Activated CD8-positive, alpha-beta T cell treated with anti-CD3 and anti-CD28 coated beads for 36 hours (primary cell): ENCODE data around the gene KATNB1. TPM values are rescaled to one million over a fixed set of nuclear protein-coding genes. Genes with fewer than 3 reads are reported as not detected.

Experiments used
- ATAC-seq: fragments of 200-7000 bp; cut with Tn5 transposase; one replicate; pipeline ENCODE4 v1.10.0; 2021; ENCODE audit warnings: mild to moderate bottlenecking, moderate library complexity
- CTCF ChIA-PET: fragments of 350-600 bp; sonication (Branson Sonifier 250); formaldehyde crosslinking; loops from one replicate; lab custom pipeline; 2021; ENCODE audit warnings: antibody characterized with exemption; lab: Charles Lee
- POLR2A ChIA-PET: fragments of 350-600 bp; sonication (Branson Sonifier 250); formaldehyde crosslinking; loops from one replicate; lab custom pipeline; 2021; ENCODE audit warnings: antibody characterized with exemption; lab: Charles Lee
- DNase-seq: peaks from one replicate; pipeline ENCODE4 v3.0.0-alpha.2; 2020
- H3K27ac Mint-ChIP-seq: one replicate; pipeline ENCODE4 v1.8.0; 2021; ENCODE audit warnings: mild to moderate bottlenecking, mixed read lengths
- H3K27me3 Mint-ChIP-seq: one replicate; pipeline ENCODE4 v1.8.0; 2021; ENCODE audit warnings: mixed read lengths
- H3K36me3 Mint-ChIP-seq: one replicate; pipeline ENCODE4 v1.8.0; 2021; ENCODE audit warnings: low read depth, mixed read lengths
- H3K4me1 Mint-ChIP-seq: one replicate; pipeline ENCODE4 v1.8.0; 2021; ENCODE audit warnings: low read depth, mixed read lengths
- H3K4me3 Mint-ChIP-seq: one replicate; pipeline ENCODE4 v1.8.0; 2021; ENCODE audit warnings: mild to moderate bottlenecking, moderate library complexity, mixed read lengths
- H3K9me3 Mint-ChIP-seq: one replicate; pipeline ENCODE4 v1.8.0; 2021; ENCODE audit warnings: mixed read lengths
- intact Hi-C: fragments of 100-400 bp; cut with micrococcal nuclease; formaldehyde crosslinking; loops from one replicate; pipeline ENCODE4 v1.10.0; 2022
- total RNA-seq, 2 experiments: library from RNA; stranded (reverse); gene quantifications; one replicate each; pipeline ENCODE4 v1.2.3, GENCODE V29; 2021
- TF ChIP-seq, protein P1 (sequence below): fragments of 200-600 bp; IDR thresholded peaks from one replicate; pipeline ENCODE4 v1.8.0; 2022; ENCODE audit warnings: antibody characterized with exemption, mild to moderate bottlenecking

The KATNB1 gene
- total RNA-seq, 2 experiments from 2014 or later: 35.1 to 39.6 TPM

DNA sequence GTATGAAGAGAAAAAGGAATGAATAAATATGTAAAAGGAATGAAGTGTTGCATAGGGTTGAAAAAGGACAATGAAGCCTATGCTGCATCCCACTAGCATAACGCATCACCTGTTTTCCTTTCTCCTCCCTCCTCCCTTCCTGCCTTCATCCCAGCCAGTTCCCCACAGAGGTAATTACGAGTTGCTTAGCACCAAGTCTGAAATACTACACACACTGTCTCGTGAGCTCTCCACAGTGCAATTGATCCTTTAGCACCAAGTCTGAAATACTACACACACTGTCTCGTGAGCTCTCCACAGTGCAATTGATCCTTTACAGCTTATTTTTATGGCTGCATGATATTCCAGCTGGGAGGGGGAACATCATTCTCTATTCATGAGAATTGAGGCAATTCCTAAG, 42.0 kb upstream of the KATNB1 start:
- DNase-seq: no peak
- H3K27ac Mint-ChIP-seq: no peak overlapping the region
- intact Hi-C loops: no loop called here
- peaks cover 29% of the 10 kb centered on the region for H3K4me1 Mint-ChIP-seq
- no peaks in the 10 kb centered on the region for H3K27me3 Mint-ChIP-seq
- CTCF ChIA-PET: no interaction called here
- POLR2A ChIA-PET: no interaction called here
- no peaks in the 10 kb centered on the region for H3K36me3 Mint-ChIP-seq
- no peaks in the 10 kb centered on the region for H3K9me3 Mint-ChIP-seq
- TF ChIP-seq, protein P1, sequence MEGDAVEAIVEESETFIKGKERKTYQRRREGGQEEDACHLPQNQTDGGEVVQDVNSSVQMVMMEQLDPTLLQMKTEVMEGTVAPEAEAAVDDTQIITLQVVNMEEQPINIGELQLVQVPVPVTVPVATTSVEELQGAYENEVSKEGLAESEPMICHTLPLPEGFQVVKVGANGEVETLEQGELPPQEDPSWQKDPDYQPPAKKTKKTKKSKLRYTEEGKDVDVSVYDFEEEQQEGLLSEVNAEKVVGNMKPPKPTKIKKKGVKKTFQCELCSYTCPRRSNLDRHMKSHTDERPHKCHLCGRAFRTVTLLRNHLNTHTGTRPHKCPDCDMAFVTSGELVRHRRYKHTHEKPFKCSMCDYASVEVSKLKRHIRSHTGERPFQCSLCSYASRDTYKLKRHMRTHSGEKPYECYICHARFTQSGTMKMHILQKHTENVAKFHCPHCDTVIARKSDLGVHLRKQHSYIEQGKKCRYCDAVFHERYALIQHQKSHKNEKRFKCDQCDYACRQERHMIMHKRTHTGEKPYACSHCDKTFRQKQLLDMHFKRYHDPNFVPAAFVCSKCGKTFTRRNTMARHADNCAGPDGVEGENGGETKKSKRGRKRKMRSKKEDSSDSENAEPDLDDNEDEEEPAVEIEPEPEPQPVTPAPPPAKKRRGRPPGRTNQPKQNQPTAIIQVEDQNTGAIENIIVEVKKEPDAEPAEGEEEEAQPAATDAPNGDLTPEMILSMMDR: no peak
- ATAC-seq: no peak
- H3K4me3 Mint-ChIP-seq: no peak overlapping the region

DNA sequence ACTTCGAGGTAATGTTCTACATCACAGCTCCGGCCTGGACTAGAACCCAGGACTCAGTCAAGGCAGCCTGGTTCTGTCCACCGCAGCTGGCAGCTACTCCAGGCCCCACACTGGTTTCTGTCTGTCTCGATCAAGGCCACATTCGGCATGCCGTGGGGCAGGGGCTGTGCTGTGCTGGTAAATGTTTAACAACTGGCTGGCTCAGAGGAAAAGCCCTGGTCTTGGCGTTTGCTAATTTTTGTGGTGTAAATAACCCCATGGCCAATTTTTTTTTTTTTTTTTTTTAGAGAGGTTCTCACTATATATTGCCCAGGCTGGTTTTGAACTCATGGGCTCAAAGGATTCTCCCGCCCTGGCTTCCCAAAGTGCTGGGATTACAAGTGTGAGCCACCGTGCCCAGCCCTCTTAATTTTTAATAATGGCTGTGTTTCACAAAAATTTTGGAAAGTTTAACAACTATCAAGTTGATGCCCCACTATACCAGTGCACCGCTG, 41.3 kb upstream of the KATNB1 start:
- TF ChIP-seq, protein P1: no peak
- Mint-ChIP-seq H3K27me3 (no peaks in the 10 kb centered on the region), H3K4me3 (no peak overlapping the region), H3K9me3 (no peaks in the 10 kb centered on the region), H3K36me3 (no peaks in the 10 kb centered on the region), H3K4me1 (peaks cover 24% of the 10 kb centered on the region), H3K27ac (no peak overlapping the region)
- CTCF ChIA-PET: no interaction called here
- ATAC-seq: no peak
- no peak for DNase-seq
- intact Hi-C loops: no loop called here
- POLR2A ChIA-PET: interaction anchor here (0.9 kb wide), 1 partner anchor 206 kb away, joined by 3 read pairs; no protein-coding TSS in a partner anchor

DNA sequence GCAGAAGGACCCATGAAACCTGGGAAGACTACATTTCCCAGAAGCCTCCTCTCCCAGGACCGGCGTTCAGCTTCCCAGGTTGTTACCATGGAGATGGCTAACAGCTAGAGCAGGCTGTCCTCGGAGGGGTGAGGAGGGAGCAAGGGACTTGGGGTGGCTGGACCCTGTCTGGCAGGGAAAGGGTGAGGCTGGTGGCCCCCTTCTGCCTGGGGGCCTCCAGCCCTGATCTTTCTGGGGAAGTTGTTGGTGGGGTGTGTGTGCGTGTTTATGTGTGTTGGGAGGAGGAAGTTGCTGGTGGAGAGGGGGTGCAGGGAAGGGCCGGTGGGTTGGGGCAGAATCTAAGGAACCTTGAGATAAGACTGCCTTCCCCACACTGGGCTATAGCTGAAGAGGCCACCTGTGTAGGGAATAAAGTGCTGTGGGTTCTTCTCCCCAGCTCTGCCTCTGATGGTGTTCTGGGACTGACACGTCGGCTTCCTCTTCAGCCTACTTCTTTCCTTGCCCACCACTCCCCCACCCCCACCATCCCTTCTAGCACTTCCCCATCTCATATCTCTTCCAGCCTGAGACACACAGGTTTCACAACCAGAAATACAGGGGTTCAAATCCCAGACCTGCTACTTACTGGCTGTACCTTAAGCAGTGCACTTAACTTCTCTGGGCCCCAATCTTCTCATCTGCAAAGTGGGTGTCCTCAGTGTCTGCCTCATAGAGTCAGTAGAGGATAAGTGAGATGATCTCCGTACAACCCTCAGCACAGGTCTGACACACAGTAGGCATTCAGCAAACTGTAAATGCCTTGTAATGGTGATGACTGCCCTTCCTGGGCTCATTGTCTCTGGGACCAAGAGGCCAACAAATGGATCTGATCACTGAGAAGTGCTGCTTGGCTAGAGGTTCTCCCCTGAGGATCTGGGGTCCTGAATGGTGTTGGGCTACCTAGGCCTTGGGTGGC, 40.6 kb upstream of the KATNB1 start, which contains the start of gene DRC7:
Gene DRC7, plus strand, starts transcription at position 82 of the 955 bp plus-strand sequence. CDS start 3,144 bp downstream, outside the sequence.
- ChIA-PET POLR2A (interaction anchor here (0.9 kb wide), 1 partner anchor 207 kb away, joined by 3 read pairs; no protein-coding TSS in a partner anchor), CTCF (no interaction called here)
- Mint-ChIP-seq H3K4me3 (peak within 1 kb of the TSS; percentile 21), H3K36me3 (no peaks in the 10 kb centered on the region), H3K27ac (peak within 1 kb of the TSS; percentile 58), H3K4me1 (peaks cover 17% of the 10 kb centered on the region), H3K27me3 (no peaks in the 10 kb centered on the region), H3K9me3 (no peaks in the 10 kb centered on the region)
- intact Hi-C loops: no loop called here
- peak; percentile 46 for DNase-seq
- TF ChIP-seq, protein P1: no peak
- ATAC-seq: peak; percentile 70

DNA sequence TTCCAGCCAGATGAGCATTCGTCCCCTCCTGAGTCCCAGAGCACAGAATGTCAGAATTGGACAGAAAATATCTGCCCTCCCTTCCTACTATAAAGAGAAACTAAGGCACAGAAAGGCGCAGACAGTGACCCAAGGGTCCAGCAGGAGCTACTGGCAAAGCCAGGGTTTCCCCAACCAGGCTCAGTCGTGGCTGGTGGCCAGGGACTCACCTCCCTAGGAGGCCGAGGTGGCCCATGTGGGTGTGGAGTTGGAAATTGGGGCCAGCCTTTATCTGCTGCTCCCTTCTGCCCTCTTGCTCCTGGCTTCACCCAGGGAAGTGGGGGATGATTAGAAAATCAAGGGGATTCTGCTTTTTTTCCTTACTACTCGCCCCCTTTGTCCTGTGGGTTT, 39.9 kb upstream of the KATNB1 start:
- H3K27ac Mint-ChIP-seq: peak overlapping the region; percentile 58
- TF ChIP-seq, protein P1: no peak
- POLR2A ChIA-PET: interaction anchor here (1.2 kb wide), 1 partner anchor 11 kb away, joined by 3 read pairs; no protein-coding TSS in a partner anchor

DNA sequence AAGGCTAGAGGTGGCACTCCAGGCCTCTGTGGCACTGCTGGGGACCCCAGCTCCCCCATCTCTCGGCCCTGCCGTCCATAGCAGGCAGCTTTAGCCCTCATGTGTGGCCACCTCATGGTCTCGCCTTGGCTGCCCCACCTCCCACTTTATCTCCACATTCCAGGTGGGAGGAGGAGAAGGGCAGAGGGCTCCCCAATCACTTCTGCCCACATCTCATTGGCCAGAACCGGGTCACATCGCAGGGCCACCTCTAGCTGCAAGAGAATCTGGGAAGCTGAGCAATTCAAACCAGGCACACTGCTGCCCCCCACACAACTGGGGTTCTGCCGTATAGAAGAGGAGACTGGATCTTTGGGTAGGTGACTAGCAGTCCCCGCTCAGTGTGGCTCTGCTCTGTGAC, 39.3 kb upstream of the KATNB1 start:
- ChIA-PET CTCF (no interaction called here), POLR2A (interaction anchor here (1.2 kb wide), 1 partner anchor 12 kb away, joined by 3 read pairs; no protein-coding TSS in a partner anchor)
- no peaks in the 10 kb centered on the region for H3K9me3 Mint-ChIP-seq
- intact Hi-C loops: no loop called here
- ATAC-seq: no peak
- H3K4me3 Mint-ChIP-seq: no peak overlapping the region
- peaks cover 9% of the 10 kb centered on the region for H3K4me1 Mint-ChIP-seq
- no peak overlapping the region for H3K27ac Mint-ChIP-seq
- no peak for DNase-seq
- H3K36me3 Mint-ChIP-seq: no peaks in the 10 kb centered on the region
- TF ChIP-seq, protein P1: no peak
- H3K27me3 Mint-ChIP-seq: no peaks in the 10 kb centered on the region

More for the DNA sequence above, 39.9 kb upstream of the KATNB1 start:
- H3K36me3 Mint-ChIP-seq: no peaks in the 10 kb centered on the region
- H3K4me1 Mint-ChIP-seq: peaks cover 11% of the 10 kb centered on the region
- no peaks in the 10 kb centered on the region for H3K9me3 Mint-ChIP-seq
- no peak for DNase-seq
- no peak for ATAC-seq
- intact Hi-C loops: no loop called here
- CTCF ChIA-PET: no interaction called here
- H3K4me3 Mint-ChIP-seq: no peak overlapping the region
- H3K27me3 Mint-ChIP-seq: no peaks in the 10 kb centered on the region
